RWPE2 (cell line): ENCODE data around the gene F7.

Experiments used
- ATAC-seq: fragments of 200-7000 bp; cut with Tn5 transposase; 3 replicates; pipeline ENCODE4 v1.9.1; 2021; ENCODE audit warnings: low read depth
- DNase-seq: peaks from one replicate; pipeline ENCODE4 v3.0.0-alpha.2; 2020; ENCODE audit warnings: low spot score
- H3K27ac ChIP-seq: fragments of 450-650 bp; 2 replicates; pipeline ENCODE4 v1.5.1; 2017; ENCODE audit warnings: mild to moderate bottlenecking; ENCODE audit not compliant: poor library complexity, severe bottlenecking
- H3K27me3 ChIP-seq: fragments of 250-450 bp; sonication (Bioruptor Pico); 2 replicates; pipeline ENCODE4 v1.5.1; 2021; ENCODE audit warnings: mild to moderate bottlenecking, moderate library complexity; ENCODE audit not compliant: insufficient read depth, poor library complexity, severe bottlenecking
- H3K36me3 ChIP-seq: fragments of 250-450 bp; sonication (Bioruptor Pico); 2 replicates; pipeline ENCODE4 v1.5.1; 2020; ENCODE audit warnings: low read depth, mild to moderate bottlenecking, moderate library complexity
- H3K4me1 ChIP-seq: fragments of 250-450 bp; sonication (Bioruptor Pico); 2 replicates; pipeline ENCODE4 v1.5.1; 2021; ENCODE audit warnings: mild to moderate bottlenecking, moderate library complexity; ENCODE audit not compliant: insufficient read depth, poor library complexity, severe bottlenecking
- H3K4me3 ChIP-seq: fragments of 250-450 bp; sonication (Bioruptor Pico); 2 replicates; pipeline ENCODE4 v1.5.1; 2021; ENCODE audit warnings: mild to moderate bottlenecking, moderate library complexity; ENCODE audit not compliant: severe bottlenecking
- H3K9me3 ChIP-seq: fragments of 250-450 bp; sonication (Bioruptor Pico); 2 replicates; pipeline ENCODE4 v1.5.1; 2021; ENCODE audit warnings: mild to moderate bottlenecking, moderate library complexity; ENCODE audit not compliant: severe bottlenecking
- TF ChIP-seq, protein P1 (sequence below): fragments of 450-650 bp; IDR thresholded peaks from one replicate; pipeline ENCODE4 v1.5.1; 2017; ENCODE audit warnings: mild to moderate bottlenecking, moderate library complexity; ENCODE audit not compliant: poor library complexity, severe bottlenecking

F7 gene

DNA sequence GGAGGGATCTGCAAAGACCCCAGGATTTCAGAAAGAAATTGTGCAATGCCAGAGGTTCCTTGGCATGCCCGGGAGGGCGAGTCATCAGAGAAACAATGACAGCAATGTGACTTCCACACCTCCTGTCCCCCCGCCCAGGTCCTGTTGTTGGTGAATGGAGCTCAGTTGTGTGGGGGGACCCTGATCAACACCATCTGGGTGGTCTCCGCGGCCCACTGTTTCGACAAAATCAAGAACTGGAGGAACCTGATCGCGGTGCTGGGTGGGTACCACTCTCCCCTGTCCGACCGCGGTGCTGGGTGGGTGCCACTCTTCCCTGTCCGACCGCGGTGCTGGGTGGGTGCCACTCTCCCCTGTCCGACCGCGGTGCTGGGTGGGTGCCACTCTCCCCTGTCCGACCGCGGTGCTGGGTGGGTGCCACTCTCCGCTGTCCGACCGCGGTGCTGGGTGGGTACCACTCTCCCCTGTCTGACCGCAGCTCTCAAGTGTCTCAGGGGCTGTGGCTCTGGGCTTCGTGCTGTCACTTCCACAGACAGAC lies 11.8 kb downstream of the F7 start:
- Histone ChIP-seq H3K27me3 (no peaks in the 10 kb centered on the region), H3K36me3 (no peaks in the 10 kb centered on the region), H3K4me3 (no peak overlapping the region), H3K9me3 (no peaks in the 10 kb centered on the region), H3K27ac (no peak overlapping the region), H3K4me1 (no peaks in the 10 kb centered on the region)
- DNase-seq (no peak), ATAC-seq (no peak)
- TF ChIP-seq, protein P1, sequence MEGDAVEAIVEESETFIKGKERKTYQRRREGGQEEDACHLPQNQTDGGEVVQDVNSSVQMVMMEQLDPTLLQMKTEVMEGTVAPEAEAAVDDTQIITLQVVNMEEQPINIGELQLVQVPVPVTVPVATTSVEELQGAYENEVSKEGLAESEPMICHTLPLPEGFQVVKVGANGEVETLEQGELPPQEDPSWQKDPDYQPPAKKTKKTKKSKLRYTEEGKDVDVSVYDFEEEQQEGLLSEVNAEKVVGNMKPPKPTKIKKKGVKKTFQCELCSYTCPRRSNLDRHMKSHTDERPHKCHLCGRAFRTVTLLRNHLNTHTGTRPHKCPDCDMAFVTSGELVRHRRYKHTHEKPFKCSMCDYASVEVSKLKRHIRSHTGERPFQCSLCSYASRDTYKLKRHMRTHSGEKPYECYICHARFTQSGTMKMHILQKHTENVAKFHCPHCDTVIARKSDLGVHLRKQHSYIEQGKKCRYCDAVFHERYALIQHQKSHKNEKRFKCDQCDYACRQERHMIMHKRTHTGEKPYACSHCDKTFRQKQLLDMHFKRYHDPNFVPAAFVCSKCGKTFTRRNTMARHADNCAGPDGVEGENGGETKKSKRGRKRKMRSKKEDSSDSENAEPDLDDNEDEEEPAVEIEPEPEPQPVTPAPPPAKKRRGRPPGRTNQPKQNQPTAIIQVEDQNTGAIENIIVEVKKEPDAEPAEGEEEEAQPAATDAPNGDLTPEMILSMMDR = no peak

DNA sequence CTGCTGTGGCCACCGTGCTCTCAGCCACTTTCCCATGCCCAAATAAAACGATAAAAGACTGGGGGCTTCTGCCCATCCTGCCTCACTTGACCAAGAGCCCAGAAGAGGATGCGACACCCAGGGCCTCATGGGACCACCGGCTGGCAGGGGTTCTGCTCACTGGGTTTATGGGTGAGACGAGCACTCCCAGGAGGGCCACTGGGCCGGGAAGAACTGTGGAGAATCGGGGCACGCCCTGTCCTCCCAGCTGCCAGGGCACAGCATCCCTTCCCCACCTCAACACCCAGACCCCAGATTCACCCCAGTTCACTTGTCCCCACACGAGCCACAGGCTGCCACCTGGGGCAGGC lies 12.3 kb downstream of the F7 start:
- H3K4me1 ChIP-seq = no peaks in the 10 kb centered on the region
- no peaks in the 10 kb centered on the region for H3K27me3 ChIP-seq
- H3K9me3 ChIP-seq = no peaks in the 10 kb centered on the region
- TF ChIP-seq, protein P1 = no peak
- no peak for ATAC-seq
- no peak overlapping the region for H3K27ac ChIP-seq
- H3K36me3 ChIP-seq = no peaks in the 10 kb centered on the region
- no peak for DNase-seq
- H3K4me3 ChIP-seq = no peak overlapping the region

DNA sequence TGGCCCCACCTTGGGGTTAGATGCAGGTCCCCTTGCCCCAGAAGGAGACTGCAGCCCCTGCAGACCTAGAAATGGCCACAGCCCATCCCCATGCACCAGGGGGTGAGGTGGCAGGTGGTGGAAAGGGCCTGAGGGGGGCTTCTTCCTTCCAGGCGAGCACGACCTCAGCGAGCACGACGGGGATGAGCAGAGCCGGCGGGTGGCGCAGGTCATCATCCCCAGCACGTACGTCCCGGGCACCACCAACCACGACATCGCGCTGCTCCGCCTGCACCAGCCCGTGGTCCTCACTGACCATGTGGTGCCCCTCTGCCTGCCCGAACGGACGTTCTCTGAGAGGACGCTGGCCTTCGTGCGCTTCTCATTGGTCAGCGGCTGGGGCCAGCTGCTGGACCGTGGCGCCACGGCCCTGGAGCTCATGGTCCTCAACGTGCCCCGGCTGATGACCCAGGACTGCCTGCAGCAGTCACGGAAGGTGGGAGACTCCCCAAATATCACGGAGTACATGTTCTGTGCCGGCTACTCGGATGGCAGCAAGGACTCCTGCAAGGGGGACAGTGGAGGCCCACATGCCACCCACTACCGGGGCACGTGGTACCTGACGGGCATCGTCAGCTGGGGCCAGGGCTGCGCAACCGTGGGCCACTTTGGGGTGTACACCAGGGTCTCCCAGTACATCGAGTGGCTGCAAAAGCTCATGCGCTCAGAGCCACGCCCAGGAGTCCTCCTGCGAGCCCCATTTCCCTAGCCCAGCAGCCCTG lies 12.8 kb downstream of the F7 start:
- Histone ChIP-seq H3K4me3 (no peak overlapping the region), H3K36me3 (no peaks in the 10 kb centered on the region), H3K4me1 (no peaks in the 10 kb centered on the region), H3K9me3 (no peaks in the 10 kb centered on the region), H3K27ac (no peak overlapping the region), H3K27me3 (no peaks in the 10 kb centered on the region)
- no peak for ATAC-seq
- TF ChIP-seq, protein P1 = no peak
- no peak for DNase-seq

DNA sequence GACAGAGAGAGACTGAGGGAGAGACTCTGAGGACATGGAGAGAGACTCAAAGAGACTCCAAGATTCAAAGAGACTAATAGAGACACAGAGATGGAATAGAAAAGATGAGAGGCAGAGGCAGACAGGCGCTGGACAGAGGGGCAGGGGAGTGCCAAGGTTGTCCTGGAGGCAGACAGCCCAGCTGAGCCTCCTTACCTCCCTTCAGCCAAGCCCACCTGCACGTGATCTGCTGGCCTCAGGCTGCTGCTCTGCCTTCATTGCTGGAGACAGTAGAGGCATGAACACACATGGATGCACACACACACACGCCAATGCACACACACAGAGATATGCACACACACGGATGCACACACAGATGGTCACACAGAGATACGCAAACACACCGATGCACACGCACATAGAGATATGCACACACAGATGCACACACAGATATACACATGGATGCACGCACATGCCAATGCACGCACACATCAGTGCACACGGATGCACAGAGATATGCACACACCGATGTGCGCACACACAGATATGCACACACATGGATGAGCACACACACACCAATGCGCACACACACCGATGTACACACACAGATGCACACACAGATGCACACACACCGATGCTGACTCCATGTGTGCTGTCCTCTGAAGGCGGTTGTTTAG lies 13.7 kb downstream of the F7 start:
- H3K27me3 ChIP-seq = no peaks in the 10 kb centered on the region
- TF ChIP-seq, protein P1 = no peak
- DNase-seq (no peak), ATAC-seq (no peak)
- H3K9me3 ChIP-seq = no peaks in the 10 kb centered on the region
- no peak overlapping the region for H3K4me3 ChIP-seq
- H3K36me3 ChIP-seq = no peaks in the 10 kb centered on the region
- H3K4me1 ChIP-seq = no peaks in the 10 kb centered on the region
- H3K27ac ChIP-seq = no peak overlapping the region

DNA sequence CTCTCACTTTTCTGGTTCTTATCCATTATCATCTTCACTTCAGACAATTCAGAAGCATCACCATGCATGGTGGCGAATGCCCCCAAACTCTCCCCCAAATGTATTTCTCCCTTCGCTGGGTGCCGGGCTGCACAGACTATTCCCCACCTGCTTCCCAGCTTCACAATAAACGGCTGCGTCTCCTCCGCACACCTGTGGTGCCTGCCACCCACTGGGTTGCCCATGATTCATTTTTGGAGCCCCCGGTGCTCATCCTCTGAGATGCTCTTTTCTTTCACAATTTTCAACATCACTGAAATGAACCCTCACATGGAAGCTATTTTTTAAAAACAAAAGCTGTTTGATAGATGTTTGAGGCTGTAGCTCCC lies 14.2 kb downstream of the F7 start:
- Histone ChIP-seq H3K4me1 (no peaks in the 10 kb centered on the region), H3K4me3 (no peak overlapping the region), H3K27ac (no peak overlapping the region), H3K9me3 (no peaks in the 10 kb centered on the region), H3K36me3 (no peaks in the 10 kb centered on the region), H3K27me3 (no peaks in the 10 kb centered on the region)
- ATAC-seq (no peak), DNase-seq (no peak)
- TF ChIP-seq, protein P1 = no peak
